Right lobe of liver (tissue), 6 donors: Measurements from ENCODE around the gene ATOSA. TPM values are rescaled to one million over a fixed set of nuclear protein-coding genes. Genes with fewer than 3 reads are reported as not detected.
A peak's percentile ranks its signal among the peaks of the same experiment; 100 is the strongest.

Source experiments
- ATAC-seq, 4 donors: fragments of 200-7000 bp; cut with Tn5 transposase; one replicate each; pipeline ENCODE4 v1.9.1; 2020; ENCODE audit warnings: mild to moderate bottlenecking in 4 of 4, moderate library complexity in 4 of 4
- DNase-seq, 3 donors: peaks; one replicate each; pipeline ENCODE4 v3.0.0-alpha.2; 2020
- H3K27ac ChIP-seq, 3 donors: fragments of 200-600 bp; one replicate each; pipeline ENCODE4 v1.8.0; 2022
- H3K27me3 ChIP-seq, 2 donors: fragments of 200-600 bp; one replicate each; pipeline ENCODE4 v1.8.0; 2022
- H3K36me3 ChIP-seq, 4 donors: fragments of 200-600 bp; sonication (generic) in 1 of 4; one replicate each; pipeline versions ENCODE4 v1.5.1 to v1.8.0; 2017 to 2022; ENCODE audit warnings: control low read depth in 1 of 4
- H3K4me1 ChIP-seq, 4 donors: fragments of 200-600 bp; sonication (generic) in 1 of 4; one replicate each; pipeline versions ENCODE4 v1.5.1 to v1.8.0; 2017 to 2022; ENCODE audit warnings: control low read depth in 1 of 4
- H3K4me3 ChIP-seq, 3 donors: fragments of 200-600 bp; one replicate each; pipeline ENCODE4 v1.8.0; 2022
- H3K9me3 ChIP-seq, 4 donors: fragments of 200-600 bp; sonication (generic) in 1 of 4; one replicate each; pipeline versions ENCODE4 v1.5.1 to v1.8.0; 2017 to 2022; ENCODE audit warnings: control low read depth in 1 of 4
- POLR2A ChIP-seq: fragments of 450-650 bp; IDR thresholded peaks from one replicate; pipeline ENCODE4 v1.6.1; 2017; ENCODE audit warnings: antibody characterized with exemption, mild to moderate bottlenecking
- WGBS: methylation state at CpG from one replicate; pipeline ENCODE4 v1.1.6; 2018; ENCODE audit warnings: low coverage, low lambda C conversion rate; ENCODE audit not compliant: insufficient coverage; ENCODE audit errors: missing lambda C conversion rate; 5-methylcytosine and 5-hydroxymethylcytosine counted together
- intact Hi-C, 2 donors: fragments of 100-400 bp; cut with DNase I; formaldehyde crosslinking; loops; one replicate each; pipeline versions ENCODE4 v1.11.2 to v1.14.1; 2022
- total RNA-seq, 6 experiments: library from RNA; depleted of rRNA in 2 of 6; stranded (reverse); fragments of >200 nt in 2 of 6; fragmentation: NEBNext Ultra II Directional in 3 of 6; extraction: Animal tissue kit (Norgen Biotek cat#: 25700) in 3 of 6; gene quantifications; one replicate each; pipeline versions ENCODE4 v1.1.0 to v1.2.4, GENCODE V29; 2016 to 2023
- TF ChIP-seq, protein P1 (sequence below), 4 donors: fragments of 200-600 bp in 3 of 4; fragments of 450-650 bp in 1 of 4; IDR thresholded peaks; one replicate each; pipeline versions ENCODE4 v1.5.1 to v1.8.0; 2016 to 2022; ENCODE audit warnings: antibody characterized with exemption in 4 of 4, mild to moderate bottlenecking in 2 of 4
- donor health status: DM: no; HTN: yes; CAD: no.
- donor health status: DM: no; HTN: no; CAD: no.
- donor health status: DM: no; HTN: no; CAD: no.
- donor health status: DM: no; HTN: yes; CAD: no.
- donor health status: DM: no; HTN: yes; CAD: no.

ATOSA gene
- total RNA-seq, 6 experiments from 2014 or later: 18.9 to 52.9 (median 35.4) TPM

DNA sequence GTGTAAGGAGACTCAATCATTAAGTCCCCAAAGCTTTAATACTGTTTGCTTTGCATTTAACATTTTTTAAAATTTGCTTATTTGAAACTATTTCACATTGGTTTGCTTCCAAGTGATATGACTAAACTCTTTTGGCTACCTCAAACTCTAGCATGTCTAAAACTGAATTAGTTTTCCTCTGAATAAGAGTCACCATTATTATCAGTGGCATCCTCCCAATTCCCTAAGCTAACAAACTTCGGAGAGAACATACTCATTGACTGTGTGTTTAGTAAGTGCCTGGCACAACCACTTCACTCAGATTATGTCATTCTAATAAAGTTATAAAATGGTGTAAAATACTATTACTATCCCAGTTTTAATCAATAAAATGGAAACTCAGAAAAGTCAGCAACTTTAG, 21.9 kb downstream of the ATOSA start:
- Histone ChIP-seq H3K4me1 (peaks cover 0 to 73% (median 16%) of the 10 kb centered on the region in 4 donors), H3K27ac (peak overlapping the region in 1 of 3 donors; percentile 0)

DNA sequence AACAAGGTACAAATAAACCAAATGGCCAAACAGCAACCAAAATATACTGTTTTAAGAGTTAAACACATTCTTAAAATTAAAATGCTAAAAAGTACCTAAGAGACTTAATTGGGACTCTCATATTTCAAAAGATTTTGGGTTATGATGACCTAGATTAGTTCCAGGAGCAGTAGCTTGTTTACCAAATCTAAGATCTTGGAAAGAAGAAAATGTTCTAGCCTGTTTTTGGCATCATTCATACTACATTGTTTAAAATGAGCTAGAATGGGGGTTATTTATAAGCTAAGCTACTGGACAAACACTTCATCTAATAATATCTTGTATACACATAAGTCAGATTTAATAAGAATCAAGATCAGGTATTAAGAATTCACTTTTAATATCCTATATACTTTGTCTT, 22.8 kb downstream of the ATOSA start:
- TF ChIP-seq, protein P1, sequence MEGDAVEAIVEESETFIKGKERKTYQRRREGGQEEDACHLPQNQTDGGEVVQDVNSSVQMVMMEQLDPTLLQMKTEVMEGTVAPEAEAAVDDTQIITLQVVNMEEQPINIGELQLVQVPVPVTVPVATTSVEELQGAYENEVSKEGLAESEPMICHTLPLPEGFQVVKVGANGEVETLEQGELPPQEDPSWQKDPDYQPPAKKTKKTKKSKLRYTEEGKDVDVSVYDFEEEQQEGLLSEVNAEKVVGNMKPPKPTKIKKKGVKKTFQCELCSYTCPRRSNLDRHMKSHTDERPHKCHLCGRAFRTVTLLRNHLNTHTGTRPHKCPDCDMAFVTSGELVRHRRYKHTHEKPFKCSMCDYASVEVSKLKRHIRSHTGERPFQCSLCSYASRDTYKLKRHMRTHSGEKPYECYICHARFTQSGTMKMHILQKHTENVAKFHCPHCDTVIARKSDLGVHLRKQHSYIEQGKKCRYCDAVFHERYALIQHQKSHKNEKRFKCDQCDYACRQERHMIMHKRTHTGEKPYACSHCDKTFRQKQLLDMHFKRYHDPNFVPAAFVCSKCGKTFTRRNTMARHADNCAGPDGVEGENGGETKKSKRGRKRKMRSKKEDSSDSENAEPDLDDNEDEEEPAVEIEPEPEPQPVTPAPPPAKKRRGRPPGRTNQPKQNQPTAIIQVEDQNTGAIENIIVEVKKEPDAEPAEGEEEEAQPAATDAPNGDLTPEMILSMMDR (IDR thresholded peaks at IDR 0.05): no peak
- no peak for TF ChIP-seq POLR2A
- H3K36me3 ChIP-seq: peaks cover 0 to 4% (median 1%) of the 10 kb centered on the region in 4 donors
- ATAC-seq (no peak), DNase-seq (no peak)
- no peak overlapping the region for H3K4me3 ChIP-seq
- peaks cover 0 to 80% (median 16%) of the 10 kb centered on the region in 4 donors for H3K4me1 ChIP-seq
- H3K27me3 ChIP-seq: no peaks in the 10 kb centered on the region
- H3K9me3 ChIP-seq: no peaks in the 10 kb centered on the region
- intact Hi-C loops: no loop called here
- H3K27ac ChIP-seq: peak overlapping the region in 1 of 3 donors; percentile 0

More for the DNA sequence above, 21.9 kb downstream of the ATOSA start:
- peaks cover 0 to 5% (median 3%) of the 10 kb centered on the region in 4 donors for H3K36me3 ChIP-seq
- 30% methylated on average over 1 of the region's 1 CpG for WGBS
- DNase-seq (no peak), ATAC-seq (peak; percentile 77 to 85 (median 78))
- H3K9me3 ChIP-seq: no peaks in the 10 kb centered on the region
- no peak for TF ChIP-seq POLR2A
- TF ChIP-seq, protein P1 (IDR thresholded peaks at IDR 0.05): no peak
- intact Hi-C loops: no loop called here
- no peak overlapping the region for H3K4me3 ChIP-seq
- no peaks in the 10 kb centered on the region for H3K27me3 ChIP-seq

DNA sequence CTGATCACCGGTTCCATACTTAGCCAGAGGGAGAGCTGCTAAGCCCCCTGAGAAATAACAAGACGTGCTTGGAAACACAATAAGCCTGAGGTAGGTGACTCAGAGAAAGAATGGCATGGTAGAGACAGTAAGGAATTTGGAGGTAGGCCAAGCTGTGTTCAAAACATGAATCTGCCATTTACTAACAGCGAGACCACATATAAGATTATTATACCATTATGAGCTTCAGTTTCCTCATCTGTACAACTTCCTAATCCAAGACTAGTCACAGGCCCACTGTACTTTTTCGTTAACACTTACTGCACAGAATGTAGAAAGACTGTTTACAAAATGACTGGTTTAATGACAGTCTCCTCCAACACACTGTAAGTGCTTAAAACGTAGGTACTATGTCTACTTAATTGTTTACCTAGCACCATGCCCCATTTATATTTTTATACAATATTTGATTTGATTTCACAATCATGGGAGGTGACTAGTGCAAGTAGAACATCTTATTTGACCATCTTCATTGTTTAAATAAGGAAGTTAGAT, 25.7 kb downstream of the ATOSA start:
- Histone ChIP-seq H3K27me3 (no peaks in the 10 kb centered on the region), H3K9me3 (no peaks in the 10 kb centered on the region), H3K4me3 (no peak overlapping the region), H3K4me1 (peaks cover 0 to 70% (median 13%) of the 10 kb centered on the region in 4 donors), H3K27ac (peak overlapping the region in 1 of 3 donors; percentile 4), H3K36me3 (peaks cover 0 to 4% (median 0%) of the 10 kb centered on the region in 4 donors)
- no peak for DNase-seq
- 65% methylated on average over 5 of the region's 5 CpGs for WGBS
- intact Hi-C loops: no loop called here
- TF ChIP-seq POLR2A: no peak
- TF ChIP-seq, protein P1 (IDR thresholded peaks at IDR 0.05): no peak
- peak in 2 of 4 donors; percentile 53 for ATAC-seq

DNA sequence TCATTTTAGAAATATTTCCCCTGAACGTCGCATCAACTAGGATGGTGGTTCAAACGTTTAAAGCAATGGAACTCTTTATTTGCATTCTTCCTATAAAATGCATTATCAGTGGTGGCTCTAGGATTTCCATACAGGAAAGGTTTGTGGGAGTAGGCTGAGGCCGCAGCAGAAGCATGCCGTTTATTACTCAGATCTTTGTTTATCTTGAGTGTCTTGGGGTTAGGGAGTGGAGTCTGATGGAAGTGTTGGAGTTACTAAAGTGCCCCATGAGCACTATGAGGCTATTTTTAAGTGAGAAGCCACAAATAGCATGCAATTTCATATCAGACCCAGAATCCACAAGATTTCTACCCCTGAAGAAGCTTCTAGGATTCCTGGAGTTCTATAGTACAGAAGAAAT, 26.2 kb downstream of the ATOSA start:
- WGBS: 51% methylated on average over 5 of the region's 5 CpGs
- H3K9me3 ChIP-seq: no peaks in the 10 kb centered on the region
- peaks cover 0 to 4% (median 0%) of the 10 kb centered on the region in 4 donors for H3K36me3 ChIP-seq
- no peak for DNase-seq
- no peaks in the 10 kb centered on the region for H3K27me3 ChIP-seq
- intact Hi-C loops: no loop called here
- no peak for TF ChIP-seq POLR2A
- TF ChIP-seq, protein P1 (IDR thresholded peaks at IDR 0.05): no peak
- peaks cover 0 to 69% (median 10%) of the 10 kb centered on the region in 4 donors for H3K4me1 ChIP-seq
- H3K4me3 ChIP-seq: no peak overlapping the region
- H3K27ac ChIP-seq: peak overlapping the region in 1 of 3 donors; percentile 4
- ATAC-seq: no peak
